ENCODE measurements around the gene HLA-B. TPM values are rescaled to one million over a fixed set of nuclear protein-coding genes. Genes with fewer than 3 reads are reported as not detected.
"Not testable (repeated sequence)": the region's sequence is repeated elsewhere in the genome, so short reads cannot be mapped to it uniquely, and the experiment has no call there.

Gene HLA-B
- total RNA-seq, 6 experiments from 2014 or later = 232 to 1,122 (median 585) TPM

GRCh38 chr6:31395832-31396231, 38.9 kb upstream of the HLA-B start:
- Histone ChIP-seq H3K4me1 (peaks cover 0 to 14% (median 0%) of the 10 kb centered on the region in 4 donors), H3K9me3 (no peaks in the 10 kb centered on the region), H3K27me3 (no peaks in the 10 kb centered on the region), H3K27ac (no peak overlapping the region), H3K4me3 (no peak overlapping the region), H3K36me3 (no peaks in the 10 kb centered on the region)
- no peak for TF ChIP-seq POLR2A (IDR thresholded peaks at IDR 0.05)
- WGBS (ENCODE audit: insufficient coverage, low coverage, low lambda C conversion rate, missing lambda C conversion rate) = 20% methylated on average over 1 of the region's 7 CpGs
- no peak for ATAC-seq
- no peak for DNase-seq
- intact Hi-C loops (cut with DNase I) = loop anchor here (5.0 to 10.0 kb wide), 2 partner anchors 46 to 49 kb away; no protein-coding TSS in a partner anchor

- H3K36me3 ChIP-seq = no peaks in the 10 kb centered on the region
- WGBS (ENCODE audit: insufficient coverage, low coverage, low lambda C conversion rate, missing lambda C conversion rate) = 72% methylated on average over 2 of the region's 4 CpGs
- intact Hi-C loops (cut with DNase I) = loop anchor here in 1 of 2 donors (10.0 kb wide), 1 partner anchor 50 kb away; no protein-coding TSS in a partner anchor
- ATAC-seq = no peak
- no peaks in the 10 kb centered on the region for H3K9me3 ChIP-seq
- no peak for TF ChIP-seq CTCF (IDR thresholded peaks at IDR 0.05)
- no peak for TF ChIP-seq POLR2A (IDR thresholded peaks at IDR 0.05)
- peaks cover 0 to 14% (median 0%) of the 10 kb centered on the region in 4 donors for H3K4me1 ChIP-seq
- no peak overlapping the region for H3K4me3 ChIP-seq
- H3K27ac ChIP-seq = no peak overlapping the region
- no peak for DNase-seq
- no peaks in the 10 kb centered on the region for H3K27me3 ChIP-seq
These were observed 37.4 kb upstream of the HLA-B start for GRCh38 chr6:31394381-31394780.

- Histone ChIP-seq H3K9me3 (no peaks in the 10 kb centered on the region), H3K4me3 (no peak overlapping the region), H3K27ac (no peak overlapping the region), H3K36me3 (no peaks in the 10 kb centered on the region), H3K27me3 (no peaks in the 10 kb centered on the region), H3K4me1 (peaks cover 0 to 11% (median 0%) of the 10 kb centered on the region in 4 donors)
- DNase-seq (peak in 1 of 3 donors; percentile 31), ATAC-seq (no peak)
- intact Hi-C loops (cut with DNase I) = loop anchor here in 1 of 2 donors (10.0 kb wide), 1 partner anchor 51 kb away; no protein-coding TSS in a partner anchor
- WGBS (ENCODE audit: insufficient coverage, low coverage, low lambda C conversion rate, missing lambda C conversion rate) = 55% methylated on average over 4 of the region's 5 CpGs
- no peak for TF ChIP-seq POLR2A (IDR thresholded peaks at IDR 0.05)
- no peak for TF ChIP-seq CTCF (IDR thresholded peaks at IDR 0.05)
These were observed 37.0 kb upstream of the HLA-B start for GRCh38 chr6:31393932-31394331.

- H3K4me3 ChIP-seq, H3K27me3 ChIP-seq, H3K9me3 ChIP-seq, H3K27ac ChIP-seq, DNase-seq, ATAC-seq, H3K36me3 ChIP-seq: not testable (repeated sequence)
- peaks cover 0 to 12% (median 0%) of the 10 kb centered on the region in 4 donors for H3K4me1 ChIP-seq
- intact Hi-C loops (cut with DNase I) = loop anchor here in 1 of 2 donors (10.0 kb wide), 1 partner anchor 55 kb away; no protein-coding TSS in a partner anchor
These were observed 32.8 kb upstream of the HLA-B start for GRCh38 chr6:31389802-31390132.

GRCh38 chr6:31388916-31389801, 32.2 kb upstream of the HLA-B start:
- H3K27me3 ChIP-seq; H3K27ac ChIP-seq; H3K4me3 ChIP-seq; DNase-seq; H3K36me3 ChIP-seq; intact Hi-C loops (cut with DNase I); H3K9me3 ChIP-seq: not testable (repeated sequence)
- peak; percentile 80 to 82 (median 82) for ATAC-seq
- WGBS (ENCODE audit: insufficient coverage, low coverage, low lambda C conversion rate, missing lambda C conversion rate) = 40% methylated on average over 3 of the region's 13 CpGs
- H3K4me1 ChIP-seq = peaks cover 0 to 12% (median 0%) of the 10 kb centered on the region in 4 donors

GRCh38 chr6:31386977-31387376, 30.0 kb upstream of the HLA-B start:
- 14% methylated on average over 1 of the region's 1 CpG for WGBS (ENCODE audit: insufficient coverage, low coverage, low lambda C conversion rate, missing lambda C conversion rate)
- intact Hi-C loops (cut with DNase I) = no loop called here

More at GRCh38 chr6:31386977-31387376, 30.0 kb upstream of the HLA-B start:
- no peak for TF ChIP-seq POLR2A (IDR thresholded peaks at IDR 0.05)
- peak in 1 of 4 donors; percentile 7 for TF ChIP-seq CTCF (IDR thresholded peaks at IDR 0.05)
- H3K9me3 ChIP-seq = no peaks in the 10 kb centered on the region
- peak overlapping the region in 1 of 3 donors; percentile 54 for H3K27ac ChIP-seq
- no peaks in the 10 kb centered on the region for H3K36me3 ChIP-seq
- no peaks in the 10 kb centered on the region for H3K27me3 ChIP-seq
- no peak overlapping the region for H3K4me3 ChIP-seq
- H3K4me1 ChIP-seq = peaks cover 0 to 12% (median 0%) of the 10 kb centered on the region in 4 donors
- ATAC-seq (peak; percentile 91 to 94 (median 94)), DNase-seq (peak; percentile 44 to 85 (median 76))

All from right lobe of liver (tissue), 6 donors.